CD4-positive, alpha-beta T cell (primary cell): Measurements from ENCODE around the gene OVOL3. TPM values are rescaled to one million over a fixed set of nuclear protein-coding genes. Genes with fewer than 3 reads are reported as not detected.

Experiments used
- ATAC-seq: fragments of 200-7000 bp; cut with Tn5 transposase; one replicate; pipeline ENCODE4 v1.10.0; 2022; ENCODE audit warnings: mild to moderate bottlenecking; ENCODE audit not compliant: poor library complexity
- CTCF ChIA-PET: fragments of 350-600 bp; sonication (Branson Sonifier 250); formaldehyde crosslinking; loops from one replicate; lab custom pipeline; 2021; ENCODE audit warnings: antibody characterized with exemption, inconsistent platforms; lab: Charles Lee
- POLR2A ChIA-PET: fragments of 350-600 bp; sonication (Branson Sonifier 250); formaldehyde crosslinking; loops from one replicate; lab custom pipeline; 2021; ENCODE audit warnings: antibody characterized with exemption, inconsistent platforms; lab: Charles Lee
- DNase-seq, 14 experiments: peaks; one replicate each; pipeline ENCODE4 v3.0.0-alpha.2; 2013 to 2020; ENCODE audit warnings: mixed read lengths in 2 of 14
- H3K27ac ChIP-seq, 2 donors: one replicate each; pipeline versions ENCODE4 v1.5.1 to v1.7.0; 2013; ENCODE audit warnings: low read length in 2 of 2, low read depth in 1 of 2, mild to moderate bottlenecking in 1 of 2
- H3K27me3 ChIP-seq, 2 experiments: 1 replicate in 1 of 2; 2 replicates in 1 of 2; pipeline versions ENCODE4 v1.6.1 to v1.7.0; 2013; ENCODE audit warnings: low read length in 2 of 2, control low read depth in 1 of 2, mild to moderate bottlenecking in 1 of 2, moderate library complexity in 1 of 2; ENCODE audit not compliant: insufficient read depth in 2 of 2, control insufficient read depth in 1 of 2
- H3K36me3 ChIP-seq: one replicate; pipeline ENCODE4 v1.6.1; 2013; ENCODE audit warnings: low read length, control low read depth; ENCODE audit not compliant: insufficient read depth
- H3K4me1 ChIP-seq: one replicate; pipeline ENCODE4 v1.6.1; 2013; ENCODE audit warnings: low read length, control low read depth; ENCODE audit not compliant: insufficient read depth
- H3K4me3 ChIP-seq: one replicate; pipeline ENCODE4 v1.5.1; 2013; ENCODE audit warnings: mild to moderate bottlenecking, low read length, moderate library complexity
- H3K9me3 ChIP-seq, 2 experiments: 1 replicate in 1 of 2; 2 replicates in 1 of 2; pipeline versions ENCODE4 v1.6.1 to v1.7.0; 2013; ENCODE audit warnings: low read length in 2 of 2, mild to moderate bottlenecking in 2 of 2, control low read depth in 1 of 2, moderate library complexity in 1 of 2; ENCODE audit not compliant: control insufficient read depth in 1 of 2, insufficient read depth in 1 of 2
- H3K27ac Mint-ChIP-seq: one replicate; pipeline ENCODE4 v1.8.0; 2020; ENCODE audit warnings: mixed read lengths
- H3K27me3 Mint-ChIP-seq: one replicate; pipeline ENCODE4 v1.8.0; 2021; ENCODE audit warnings: mixed read lengths
- H3K36me3 Mint-ChIP-seq: one replicate; pipeline ENCODE4 v1.8.0; 2021; ENCODE audit warnings: low read depth, mixed read lengths
- H3K4me1 Mint-ChIP-seq: one replicate; pipeline ENCODE4 v1.8.0; 2021; ENCODE audit warnings: low read depth, mixed read lengths
- H3K4me3 Mint-ChIP-seq: one replicate; pipeline ENCODE4 v1.8.0; 2020; ENCODE audit warnings: mild to moderate bottlenecking, mixed read lengths
- H3K9me3 Mint-ChIP-seq: one replicate; pipeline ENCODE4 v1.8.0; 2020; ENCODE audit warnings: mixed read lengths
- CTCF ChIP-seq: fragments of 200-600 bp; IDR thresholded peaks from one replicate; pipeline ENCODE4 v1.8.0; 2022; ENCODE audit warnings: antibody characterized with exemption, mild to moderate bottlenecking
- intact Hi-C, 2 experiments: fragments of 100-400 bp; cut with DNase I in 1 of 2; cut with micrococcal nuclease in 1 of 2; formaldehyde crosslinking; loops; one replicate each; pipeline versions ENCODE4 v1.15.1 to v1.9.0; 2023 to 2025; cut with DNase I, micrococcal nuclease
- total RNA-seq, 174 experiments: library from RNA in 2 of 174; stranded (reverse) in 2 of 174; gene quantifications; one replicate each; pipeline ENCODE4 v1.2.3 and lab custom pipeline; 2021 to 2026

OVOL3 gene
- total RNA-seq, 2 experiments from 2014 or later: not detected

DNA sequence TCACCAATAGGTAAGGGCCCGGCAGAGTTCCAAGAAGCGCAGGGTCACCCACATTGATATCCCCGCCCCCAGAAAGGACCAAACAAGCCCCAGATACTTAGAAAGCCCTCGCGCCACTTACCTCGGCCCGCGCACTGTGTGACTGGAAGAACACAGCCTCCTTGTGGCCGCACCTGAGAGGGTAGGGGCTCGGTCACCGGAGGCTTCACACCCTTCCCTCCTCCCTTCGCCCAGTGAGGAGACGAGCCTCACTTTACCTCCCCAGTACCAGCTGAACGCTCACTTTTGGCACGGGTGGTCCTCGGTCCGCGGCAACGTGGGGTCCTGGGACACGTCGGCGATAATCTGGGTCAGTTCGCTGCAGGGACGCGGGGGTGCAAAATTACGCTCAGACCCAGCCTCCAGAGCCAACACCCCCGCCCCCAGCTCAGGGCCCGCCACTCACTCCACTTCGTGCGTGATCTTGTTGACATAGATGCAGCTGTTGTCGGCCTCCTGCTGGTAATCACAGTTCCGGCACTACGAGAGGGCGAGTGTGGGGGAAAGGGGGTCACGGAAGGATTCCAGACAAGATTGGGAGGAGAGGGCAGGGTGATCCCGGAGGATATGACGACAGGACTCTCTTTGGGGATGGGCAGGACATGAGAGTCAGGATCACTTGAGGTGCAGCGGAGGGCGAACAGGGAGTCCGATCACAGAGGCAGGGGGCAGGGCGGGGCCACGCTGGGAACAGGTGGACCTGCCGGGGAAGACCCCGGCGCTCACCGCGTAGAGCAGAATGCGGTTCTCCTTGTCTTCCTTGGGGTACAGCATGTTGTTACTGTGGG lies 3.2 kb downstream of the OVOL3 start:
- H3K27ac Mint-ChIP-seq: peak overlapping the region; percentile 94
- H3K4me3 Mint-ChIP-seq: peak overlapping the region; percentile 94
- H3K4me3 ChIP-seq: peak overlapping the region; percentile 97
- ATAC-seq: no peak
- H3K36me3 Mint-ChIP-seq: peaks cover 60% of the 10 kb centered on the region
- peak in 7 of 14 experiments; percentile 9 to 25 (median 13) for DNase-seq
- peaks cover 40% of the 10 kb centered on the region for H3K4me1 ChIP-seq
- H3K27me3 Mint-ChIP-seq: no peaks in the 10 kb centered on the region
- TF ChIP-seq CTCF: no peak
- no peaks in the 10 kb centered on the region for H3K9me3 ChIP-seq
- peaks cover 41% of the 10 kb centered on the region for H3K4me1 Mint-ChIP-seq
- H3K36me3 ChIP-seq: peaks cover 35% of the 10 kb centered on the region
- no peaks in the 10 kb centered on the region for H3K9me3 Mint-ChIP-seq
- ChIA-PET CTCF (interaction anchor here (0.5 to 5.1 kb wide), 4 partner anchors 14 to 740 kb away, joined by 3 to 29 read pairs (median 4); partner anchors contain the start of genes ZNF146 and ZNF565), POLR2A (interaction anchor here (0.9 to 3.4 kb wide), 12 partner anchors 8 to 1481 kb away, joined by 3 to 51 read pairs (median 4); partner anchors contain the start of genes ALKBH6, CAPNS1, THAP8 and ZNF146)
- no peaks in the 10 kb centered on the region for H3K27me3 ChIP-seq
- intact Hi-C loops: loop anchor here (1.0 to 10.0 kb wide), 10 partner anchors 59 to 1201 kb away; partner anchors contain the start of genes ALKBH6 (in 1 of the 2), IGFLR1 (in 1 of the 2), LIN37 (in 1 of the 2) and PSENEN (in 1 of the 2)
- H3K27ac ChIP-seq: peak overlapping the region; percentile 87 to 92

DNA sequence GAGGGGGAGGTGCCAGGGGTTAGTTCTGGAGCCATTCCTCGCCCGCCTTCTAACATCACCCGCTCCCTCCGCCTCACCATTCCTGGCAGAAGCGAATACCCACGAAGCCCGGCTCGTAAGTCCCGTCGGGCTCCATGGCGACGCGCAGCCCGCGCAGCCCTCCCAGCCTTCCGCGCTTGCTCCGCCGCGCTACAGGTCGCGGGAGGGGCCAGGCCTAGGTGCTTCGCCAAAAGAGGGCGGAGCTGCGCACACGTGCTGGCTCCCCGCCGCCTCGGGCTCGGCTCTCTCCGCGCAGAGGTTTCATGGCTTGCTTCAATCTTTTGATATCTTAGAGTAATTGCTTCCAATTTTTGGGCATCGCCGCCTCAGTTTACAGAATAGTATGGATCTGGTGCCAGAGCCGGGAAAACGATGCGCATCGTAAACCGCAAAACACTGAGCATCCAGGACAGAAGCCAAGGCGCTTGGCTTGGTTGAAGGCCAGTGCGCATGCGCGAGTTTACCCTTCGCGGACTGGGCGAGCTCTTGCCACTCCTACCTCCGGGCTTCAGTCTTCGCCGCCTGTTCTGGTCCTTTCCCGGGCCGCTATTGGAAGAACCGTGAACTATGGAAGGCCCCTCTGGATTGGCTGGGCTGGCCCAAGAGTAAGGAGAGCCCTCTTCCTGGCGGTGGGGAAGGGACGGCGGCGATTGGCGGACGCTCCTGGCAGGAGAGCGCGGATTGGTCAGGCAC lies 3.9 kb downstream of the OVOL3 start, which contains the start of gene POLR2I:
POLR2I (minus strand) TSS at position 155 of the 732 bp plus-strand sequence; CDS start at position 136, 19 bp downstream.
- DNase-seq: peak; percentile 96 to 100 (median 99)
- peak; percentile 86 for ATAC-seq
- Mint-ChIP-seq H3K4me1 (peaks cover 42% of the 10 kb centered on the region), H3K4me3 (peak within 1 kb of the TSS; percentile 94), H3K36me3 (peaks cover 65% of the 10 kb centered on the region), H3K27ac (peak within 1 kb of the TSS; percentile 94), H3K9me3 (no peaks in the 10 kb centered on the region), H3K27me3 (no peaks in the 10 kb centered on the region)
- TF ChIP-seq CTCF: no peak
- Histone ChIP-seq H3K36me3 (peaks cover 42% of the 10 kb centered on the region), H3K27ac (peak within 1 kb of the TSS; percentile 87 to 92), H3K4me1 (peaks cover 40% of the 10 kb centered on the region), H3K27me3 (no peaks in the 10 kb centered on the region), H3K9me3 (no peaks in the 10 kb centered on the region), H3K4me3 (peak within 1 kb of the TSS; percentile 97)
- CTCF ChIA-PET: interaction anchor here (0.5 to 5.1 kb wide), 5 partner anchors 13 to 739 kb away, joined by 3 to 29 read pairs (median 3); partner anchors contain the start of genes ZNF146 and ZNF565
- intact Hi-C loops: loop anchor here (1.0 to 10.0 kb wide), 13 partner anchors 12 to 1792 kb away; partner anchors contain the start of genes ALKBH6 (in 1 of the 2), CAPNS1 (in 1 of the 2), IGFLR1 (in 1 of the 2) and LIN37 (in 1 of the 2)
- POLR2A ChIA-PET: interaction anchor here (0.6 to 3.4 kb wide), 26 partner anchors 9 to 1934 kb away, joined by 3 to 51 read pairs (median 4); partner anchors contain the start of genes ALKBH6, APLP1, CAPNS1 and IGFLR1
